ENCODE measurements around the gene P2RY6.

- no peak for TF ChIP-seq CTCF (IDR thresholded peaks at IDR 0.05)
- no peak for TF ChIP-seq EP300 (IDR thresholded peaks at IDR 0.05)
- TF ChIP-seq POLR2A (IDR thresholded peaks at IDR 0.05): no peak
These were observed 3.4 kb upstream of the P2RY6 start for GRCh38 chr11:73268671-73269271.
